IPS-18a (cell line): ENCODE results near the gene SIDT2.
"Not testable (repeated sequence)": the region's sequence is repeated elsewhere in the genome, so short reads cannot be mapped to it uniquely, and the experiment has no call there.

ENCODE experiments used
- H3K27ac ChIP-seq: one replicate; pipeline ENCODE4 v1.5.1; 2013; ENCODE audit warnings: low read length
- H3K27me3 ChIP-seq: one replicate; pipeline ENCODE4 v1.6.1; 2013; ENCODE audit warnings: mild to moderate bottlenecking, low read length; ENCODE audit not compliant: control insufficient read depth, insufficient read depth
- H3K36me3 ChIP-seq: one replicate; pipeline ENCODE4 v1.6.1; 2013; ENCODE audit warnings: low read depth, low read length; ENCODE audit not compliant: control insufficient read depth
- H3K4me1 ChIP-seq: one replicate; pipeline ENCODE4 v1.6.1; 2013; ENCODE audit warnings: low read depth, low read length; ENCODE audit not compliant: control insufficient read depth
- H3K4me3 ChIP-seq: one replicate; pipeline ENCODE4 v1.5.1; 2013; ENCODE audit warnings: low read length
- H3K9ac ChIP-seq: one replicate; pipeline ENCODE4 v1.6.1; 2013; ENCODE audit warnings: mild to moderate bottlenecking, low read length, moderate library complexity
- H3K9me3 ChIP-seq: one replicate; pipeline ENCODE4 v1.6.1; 2013; ENCODE audit warnings: low read depth, low read length; ENCODE audit not compliant: control insufficient read depth

SIDT2 gene

DNA sequence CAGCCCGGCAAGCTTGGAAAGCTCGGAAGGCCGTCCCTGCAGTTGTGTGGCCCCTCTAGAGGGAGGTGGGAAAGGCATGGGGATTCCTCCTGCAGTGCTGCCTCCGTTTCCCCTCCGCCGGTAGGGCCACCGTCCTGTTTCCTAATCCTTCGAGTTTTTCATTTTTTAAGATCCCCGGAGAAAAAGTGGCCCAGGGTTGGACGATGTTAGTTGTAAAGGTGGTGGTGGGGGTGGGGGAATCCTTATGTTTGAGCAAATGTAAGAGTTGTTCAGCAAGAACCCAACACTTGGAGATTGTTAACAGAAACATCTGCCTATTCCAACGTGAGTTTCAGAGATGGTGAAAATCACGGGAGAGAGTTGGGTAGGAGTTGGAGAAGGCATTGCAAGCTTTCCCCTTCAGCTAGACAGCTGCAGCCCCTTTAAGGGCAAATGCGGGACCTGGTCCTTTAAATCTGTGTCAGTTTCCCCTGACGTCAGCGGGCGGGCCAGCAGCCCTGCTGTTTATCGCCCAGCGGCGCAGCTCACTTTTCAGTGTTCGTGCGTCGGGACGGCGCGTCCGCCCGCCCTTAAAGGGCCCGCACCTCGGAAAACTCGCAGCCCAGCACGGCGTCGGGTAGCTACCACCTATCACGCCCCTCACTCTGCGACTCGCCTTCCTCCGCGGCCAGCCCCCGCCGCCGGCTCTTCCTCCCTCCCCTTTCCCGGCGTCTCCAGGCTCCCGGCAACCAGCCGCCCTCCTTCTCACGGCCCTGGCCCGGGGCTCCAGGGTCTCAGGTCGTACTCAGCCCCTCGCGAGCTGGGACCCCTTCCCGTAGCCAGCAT lies at the start of gene SIDT2:
Gene SIDT2, plus strand, starts transcription at position 534 of the 825 bp plus-strand sequence. CDS start 521 bp downstream, outside the sequence.
- peak within 1 kb of the TSS; percentile 78 for H3K4me3 ChIP-seq
- peaks cover 15% of the 10 kb centered on the region for H3K4me1 ChIP-seq
- no peaks in the 10 kb centered on the region for H3K36me3 ChIP-seq
- H3K9ac ChIP-seq: peak within 1 kb of the TSS; percentile 55
- no peaks in the 10 kb centered on the region for H3K27me3 ChIP-seq
- no peaks in the 10 kb centered on the region for H3K9me3 ChIP-seq
- peak within 1 kb of the TSS; percentile 60 for H3K27ac ChIP-seq

DNA sequence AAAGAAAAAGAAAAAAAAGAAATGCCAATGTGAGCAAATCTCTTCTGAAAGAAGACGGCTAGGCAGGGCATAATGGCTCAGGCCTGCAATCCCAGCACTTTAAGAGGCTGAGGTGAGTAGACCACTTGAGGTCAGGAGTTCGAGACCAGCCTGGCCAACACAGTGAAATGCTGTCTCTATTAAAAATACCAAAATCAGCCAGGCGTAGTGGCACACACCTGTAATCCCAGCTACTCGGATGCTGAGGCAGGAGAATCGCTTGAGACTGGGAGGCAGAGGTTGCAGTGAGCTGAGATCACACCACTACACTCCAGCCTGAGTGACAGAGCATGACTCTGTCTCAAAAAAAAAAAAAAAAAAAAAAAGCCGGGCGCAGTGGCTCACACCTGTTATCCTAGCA lies 48.1 kb upstream of the SIDT2 start:
- not testable (repeated sequence) for H3K36me3 ChIP-seq, H3K9ac ChIP-seq, H3K4me1 ChIP-seq, H3K27ac ChIP-seq, H3K9me3 ChIP-seq, H3K4me3 ChIP-seq, H3K27me3 ChIP-seq

- Histone ChIP-seq H3K4me1 (no peaks in the 10 kb centered on the region), H3K27ac (no peak overlapping the region), H3K9me3 (no peaks in the 10 kb centered on the region), H3K9ac (no peak overlapping the region), H3K36me3 (no peaks in the 10 kb centered on the region), H3K27me3 (no peaks in the 10 kb centered on the region), H3K4me3 (no peak overlapping the region)
Measured at GRCh38 chr11:117130879-117131278, 47.7 kb upstream of the SIDT2 start.

GRCh38 chr11:117134431-117134830 lies 44.1 kb upstream of the SIDT2 start:
- peaks cover 3% of the 10 kb centered on the region for H3K4me1 ChIP-seq
- no peak overlapping the region for H3K4me3 ChIP-seq
- H3K9me3 ChIP-seq: no peaks in the 10 kb centered on the region
- H3K27me3 ChIP-seq: no peaks in the 10 kb centered on the region
- no peak overlapping the region for H3K27ac ChIP-seq
- H3K9ac ChIP-seq: no peak overlapping the region
- H3K36me3 ChIP-seq: no peaks in the 10 kb centered on the region

- H3K4me1 ChIP-seq, H3K27ac ChIP-seq, H3K36me3 ChIP-seq: not testable (repeated sequence)
Measured at GRCh38 chr11:117134979-117135378, 43.6 kb upstream of the SIDT2 start.

DNA sequence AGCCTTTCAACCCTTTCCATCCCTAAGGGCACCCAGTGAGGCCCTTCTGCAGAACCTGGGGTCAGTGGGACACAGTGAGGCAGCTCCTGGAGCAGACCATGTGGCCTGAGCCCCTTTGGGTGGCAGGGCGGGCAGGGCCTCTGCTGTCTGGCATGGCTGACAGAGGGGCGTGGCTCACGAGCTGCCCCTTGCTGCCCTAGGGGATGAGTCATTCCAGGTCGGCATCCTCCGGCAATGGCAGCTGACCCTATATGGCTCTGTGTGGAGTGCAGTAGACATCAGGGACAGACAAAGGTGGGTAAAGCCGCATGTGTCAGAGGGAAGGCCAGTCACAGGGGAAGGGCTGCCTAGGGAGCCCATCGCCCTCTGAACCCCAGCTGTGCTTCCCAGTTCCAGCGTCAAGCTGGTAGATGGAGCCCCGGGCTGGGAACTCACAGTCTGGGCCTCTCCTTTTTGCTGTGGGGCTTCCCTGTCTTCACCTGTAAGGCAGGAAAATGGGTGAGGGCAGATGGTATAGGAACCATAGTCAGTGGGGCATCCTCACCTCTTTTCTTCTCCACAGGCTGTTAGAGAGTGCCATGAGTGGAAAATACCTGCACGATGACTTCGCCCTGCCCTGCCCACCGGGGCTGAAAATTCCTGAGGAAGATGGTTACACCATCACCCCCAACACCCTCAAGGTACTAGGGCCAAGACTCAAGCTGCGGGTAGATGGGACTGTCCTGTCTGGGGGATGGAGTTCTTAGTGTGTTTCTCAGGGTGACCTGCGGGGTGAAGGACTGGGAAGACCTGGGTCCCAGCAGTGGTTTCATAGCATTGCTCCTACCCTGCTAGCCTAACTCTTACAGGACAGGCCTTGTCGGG lies 41.1 kb upstream of the SIDT2 start:
- H3K27me3 ChIP-seq, H3K4me1 ChIP-seq: not testable (repeated sequence)

More at GRCh38 chr11:117134979-117135378, 43.6 kb upstream of the SIDT2 start:
- not testable (repeated sequence) for H3K9ac ChIP-seq, H3K27me3 ChIP-seq, H3K9me3 ChIP-seq, H3K4me3 ChIP-seq

GRCh38 chr11:117143390-117143789 lies 35.2 kb upstream of the SIDT2 start:
- Histone ChIP-seq H3K4me3 (peak overlapping the region; percentile 100), H3K9ac (peak overlapping the region; percentile 80), H3K27ac (peak overlapping the region; percentile 66), H3K27me3 (no peaks in the 10 kb centered on the region), H3K4me1 (peaks cover 9% of the 10 kb centered on the region), H3K9me3 (no peaks in the 10 kb centered on the region), H3K36me3 (peaks cover 19% of the 10 kb centered on the region)

More for the DNA sequence above, 41.1 kb upstream of the SIDT2 start:
- not testable (repeated sequence) for H3K36me3 ChIP-seq, H3K9ac ChIP-seq, H3K4me3 ChIP-seq, H3K9me3 ChIP-seq, H3K27ac ChIP-seq

GRCh38 chr11:117143871-117144476 lies 34.6 kb upstream of the SIDT2 start, which contains the start of gene PAFAH1B2:
PAFAH1B2 (plus strand) TSS chr11:117144287; CDS start chr11:117152448, 8,161 bp downstream.
- H3K27ac ChIP-seq: peak within 1 kb of the TSS; percentile 82
- no peaks in the 10 kb centered on the region for H3K9me3 ChIP-seq
- peaks cover 9% of the 10 kb centered on the region for H3K4me1 ChIP-seq
- H3K9ac ChIP-seq: peak within 1 kb of the TSS; percentile 80
- peaks cover 21% of the 10 kb centered on the region for H3K36me3 ChIP-seq
- no peaks in the 10 kb centered on the region for H3K27me3 ChIP-seq
- H3K4me3 ChIP-seq: peak within 1 kb of the TSS; percentile 100

- Histone ChIP-seq H3K36me3 (peaks cover 21% of the 10 kb centered on the region), H3K4me3 (peak overlapping the region; percentile 100), H3K9ac (peak overlapping the region; percentile 80), H3K27ac (peak overlapping the region; percentile 82), H3K4me1 (peaks cover 9% of the 10 kb centered on the region), H3K9me3 (no peaks in the 10 kb centered on the region), H3K27me3 (no peaks in the 10 kb centered on the region)
Measured at GRCh38 chr11:117144477-117145392, 33.8 kb upstream of the SIDT2 start.

GRCh38 chr11:117145393-117145761 lies 33.2 kb upstream of the SIDT2 start:
- peak overlapping the region; percentile 100 for H3K4me3 ChIP-seq
- no peaks in the 10 kb centered on the region for H3K9me3 ChIP-seq
- H3K9ac ChIP-seq: peak overlapping the region; percentile 80
- no peaks in the 10 kb centered on the region for H3K27me3 ChIP-seq
- H3K4me1 ChIP-seq: peaks cover 9% of the 10 kb centered on the region
- peaks cover 21% of the 10 kb centered on the region for H3K36me3 ChIP-seq
- no peak overlapping the region for H3K27ac ChIP-seq
